Liver (tissue), 3 donors: Measurements from ENCODE around the gene SORCS2.

ENCODE experiments used
- CTCF ChIP-seq: fragments of 150-350 bp; IDR thresholded peaks from 2 replicates; pipeline ENCODE4 v1.5.1; 2017; ENCODE audit warnings: improper control_type of control experiment, low read depth, low read length; ENCODE audit not compliant: missing input control
- NR2F2 ChIP-seq: IDR thresholded peaks from 2 replicates; pipeline ENCODE4 v1.6.1; 2016; ENCODE audit warnings: antibody characterized with exemption
- SP1 ChIP-seq: IDR thresholded peaks from 2 replicates; pipeline ENCODE4 v1.6.1; 2018; ENCODE audit warnings: antibody characterized with exemption, mild to moderate bottlenecking
- donor health status: healthy.
- donor health status: healthy.

DNA sequence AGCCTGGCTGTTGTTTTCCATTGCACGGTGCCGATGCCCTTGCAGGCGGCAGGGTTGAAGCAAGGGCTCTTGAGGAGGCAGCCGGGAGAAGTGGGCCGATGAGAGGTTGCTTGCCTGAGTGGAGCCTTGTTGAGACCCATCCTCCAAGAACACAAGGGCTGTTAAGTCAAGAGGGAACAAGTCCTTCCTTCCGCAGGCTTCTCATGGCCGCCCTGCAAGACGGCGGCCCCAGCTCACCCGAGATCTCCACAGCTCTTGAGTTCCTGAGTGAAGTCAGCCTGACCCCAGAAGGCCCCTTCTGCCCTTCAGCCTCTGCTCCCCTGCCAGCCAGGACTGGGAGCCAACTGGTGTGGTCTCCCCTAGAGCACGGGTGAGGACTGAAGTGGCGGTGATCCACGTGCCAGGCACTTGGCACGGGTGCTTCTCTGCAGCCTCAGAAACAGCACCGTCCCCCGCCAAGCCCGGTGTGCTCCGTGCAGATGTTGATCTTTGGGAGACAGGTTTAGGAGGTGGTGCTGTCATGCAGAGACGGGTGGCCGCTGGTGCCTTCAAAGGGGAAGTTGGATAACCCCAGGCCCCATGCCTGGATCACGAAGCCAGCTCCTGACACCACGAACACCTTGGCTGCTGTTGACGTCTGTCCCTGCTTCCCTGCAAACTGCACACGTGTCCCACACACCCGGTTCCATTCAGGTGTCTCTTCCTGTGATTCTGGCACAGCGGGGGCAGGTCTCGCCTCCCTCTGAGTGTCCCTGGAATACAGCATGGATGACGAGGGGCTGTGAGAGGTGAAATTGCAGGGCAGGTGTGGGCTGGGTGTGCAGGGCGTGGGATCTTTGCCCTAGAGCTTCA, 406.8 kb downstream of the SORCS2 start:
- TF ChIP-seq CTCF (no peak), SP1 (no peak), NR2F2 (no peak)
